GOT3 (cell line): ENCODE results near the gene TMEM135.

Source experiments
- DNase-seq: peaks from one replicate; lab custom pipeline; 2025; ENCODE audit warnings: mixed read lengths; lab: John Stamatoyannopoulos, UW

Gene TMEM135

GRCh38 chr11:87301785-87302540 lies 264.2 kb downstream of the TMEM135 start:
- DNase-seq, result no peak

- no peak for DNase-seq
Observed at GRCh38 chr11:87304412-87304811, 266.7 kb downstream of the TMEM135 start.

GRCh38 chr11:87306262-87306851 lies 268.6 kb downstream of the TMEM135 start:
- no peak for DNase-seq

GRCh38 chr11:87307101-87307500 lies 269.4 kb downstream of the TMEM135 start:
- DNase-seq, result no peak

GRCh38 chr11:87315229-87315628 lies 277.5 kb downstream of the TMEM135 start:
- DNase-seq, result no peak

GRCh38 chr11:87316491-87316890 lies 278.8 kb downstream of the TMEM135 start:
- DNase-seq, result no peak

- DNase-seq, result no peak
Observed at GRCh38 chr11:87317441-87317840, 279.7 kb downstream of the TMEM135 start.

- DNase-seq, result no peak
Observed at GRCh38 chr11:87320123-87320522, 282.4 kb downstream of the TMEM135 start.

- no peak for DNase-seq
Observed at GRCh38 chr11:87322568-87322967, 284.8 kb downstream of the TMEM135 start.

GRCh38 chr11:87323899-87324298 lies 286.2 kb downstream of the TMEM135 start:
- DNase-seq, result no peak

GRCh38 chr11:87324817-87325489 lies 287.2 kb downstream of the TMEM135 start:
- no peak for DNase-seq

- no peak for DNase-seq
Observed at GRCh38 chr11:87325490-87325872, 287.7 kb downstream of the TMEM135 start.

GRCh38 chr11:87326594-87326993 lies 288.9 kb downstream of the TMEM135 start:
- no peak for DNase-seq

GRCh38 chr11:87329172-87329571 lies 291.4 kb downstream of the TMEM135 start:
- DNase-seq, result no peak

- DNase-seq, result no peak
Observed at GRCh38 chr11:87330187-87330601, 292.5 kb downstream of the TMEM135 start.

- DNase-seq, result no peak
Observed at GRCh38 chr11:87331273-87331672, 293.5 kb downstream of the TMEM135 start.

GRCh38 chr11:87338046-87338639 lies 300.4 kb downstream of the TMEM135 start:
- DNase-seq, result no peak

GRCh38 chr11:87339416-87339815 lies 301.7 kb downstream of the TMEM135 start:
- DNase-seq, result no peak

- DNase-seq, result no peak
Observed at GRCh38 chr11:87347441-87347840, 309.7 kb downstream of the TMEM135 start.

GRCh38 chr11:87347854-87348253 lies 310.1 kb downstream of the TMEM135 start:
- DNase-seq, result no peak

GRCh38 chr11:87351676-87352075 lies 313.9 kb downstream of the TMEM135 start:
- no peak for DNase-seq

- peak; percentile 31 for DNase-seq
Observed at GRCh38 chr11:87352759-87353707, 315.3 kb downstream of the TMEM135 start.
